Posterior cingulate gyrus (tissue), 11 donors: Measurements from ENCODE around the gene ANKHD1.
A peak's percentile ranks its signal among the peaks of the same experiment; 100 is the strongest.

ENCODE experiments used
- DNase-seq, 10 donors: peaks; one replicate each; pipeline versions ENCODE4 v3.0.0 to v3.0.0-alpha.2; 2020 to 2021; ENCODE audit warnings: mixed read lengths in 3 of 10
- intact Hi-C: fragments of 100-400 bp; cut with DNase I; formaldehyde crosslinking; loops from one replicate; pipeline ENCODE4 v1.15.1; 2023

ANKHD1 gene

GRCh38 chr5:140513124-140513523 is 111.5 kb downstream of the ANKHD1 start:
- no peak for DNase-seq
- intact Hi-C loops, result no loop called here

DNA sequence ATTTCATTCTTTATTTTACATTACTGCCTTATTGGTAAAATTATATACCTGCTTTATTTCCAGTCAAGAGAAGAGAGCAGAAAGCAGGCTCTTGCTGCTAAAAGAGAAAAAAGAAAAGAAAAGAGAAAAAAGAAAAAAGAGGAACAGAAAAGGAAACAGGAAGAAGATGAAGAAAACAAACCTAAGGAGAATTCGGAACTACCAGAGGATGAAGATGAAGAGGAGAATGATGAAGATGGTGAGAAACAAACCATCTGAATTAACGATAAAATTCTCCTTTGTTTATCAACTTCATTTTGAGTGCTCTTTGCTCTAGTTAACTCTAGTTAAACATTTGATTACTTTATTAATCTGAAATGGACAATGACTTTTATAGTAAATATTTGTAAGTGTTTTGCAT is 122.4 kb downstream of the ANKHD1 start:
- intact Hi-C loops, result no loop called here
- DNase-seq, result no peak

DNA sequence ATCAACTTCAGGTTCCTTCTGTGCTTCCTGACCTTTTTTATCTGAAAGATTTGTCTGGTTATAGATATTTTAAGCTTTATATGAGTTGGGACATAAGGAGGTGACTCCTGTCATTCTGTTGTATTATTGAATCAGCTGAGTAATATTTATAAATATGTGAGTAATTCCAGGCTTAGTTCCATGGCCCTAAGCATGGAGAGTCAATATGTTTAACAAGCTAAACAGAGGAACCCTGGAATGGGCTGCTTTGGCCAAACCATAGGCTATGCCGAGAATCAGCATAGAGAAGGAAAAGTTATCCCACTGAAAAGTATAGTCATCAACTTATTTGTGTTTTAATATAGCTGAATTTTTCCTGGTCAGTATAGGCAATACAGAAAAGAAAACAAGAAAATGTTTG is 138.6 kb downstream of the ANKHD1 start:
- intact Hi-C loops, result no loop called here
- DNase-seq, result no peak

DNA sequence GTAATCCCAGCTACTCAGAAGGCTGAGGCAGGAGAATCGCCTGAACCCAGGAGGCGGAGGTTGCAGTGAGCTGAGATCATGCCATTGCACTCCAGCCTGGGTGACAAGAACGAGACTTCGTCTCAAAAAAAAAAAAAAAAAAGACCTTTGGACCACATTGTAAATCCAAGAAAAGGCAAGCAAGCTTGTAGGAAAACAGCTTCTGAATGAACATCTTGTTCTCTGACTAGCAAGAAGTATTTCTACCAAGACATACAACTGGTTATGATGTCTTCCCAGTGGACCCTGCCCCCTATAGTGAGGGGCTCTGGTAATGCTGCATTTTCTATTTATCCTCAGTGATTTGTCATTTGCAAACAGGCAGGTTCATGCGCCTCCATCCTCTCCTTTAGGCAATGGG is 141.3 kb downstream of the ANKHD1 start:
- no peak for DNase-seq
- intact Hi-C loops, result no loop called here

GRCh38 chr5:140544986-140545385 is 143.4 kb downstream of the ANKHD1 start:
- intact Hi-C loops, result loop anchor here (5.0 kb wide), 1 partner anchor 143 kb away; the partner anchor contains the start of gene ANKHD1
- no peak for DNase-seq

DNA sequence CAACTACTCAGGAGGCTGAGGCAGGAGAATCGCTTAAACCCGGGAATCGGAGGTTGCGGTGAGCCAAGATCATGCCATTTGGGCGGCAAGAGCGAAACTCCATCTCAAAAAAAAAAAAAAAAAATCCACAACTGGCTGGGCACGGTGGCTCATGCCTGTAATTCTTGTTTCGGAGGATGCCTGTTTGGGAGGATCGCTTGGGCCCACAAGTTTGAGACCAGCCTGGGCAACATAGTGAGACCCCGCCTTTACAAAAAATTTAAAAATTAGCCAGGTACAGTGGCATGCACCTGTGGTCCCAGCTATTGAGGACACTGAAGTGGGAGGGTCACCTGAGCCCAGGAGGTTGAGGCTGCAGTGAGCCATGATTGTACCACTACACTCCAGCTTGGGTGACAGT is 144.0 kb downstream of the ANKHD1 start:
- no peak for DNase-seq
- intact Hi-C loops, result loop anchor here (5.0 kb wide), 1 partner anchor 143 kb away; the partner anchor contains the start of gene ANKHD1

DNA sequence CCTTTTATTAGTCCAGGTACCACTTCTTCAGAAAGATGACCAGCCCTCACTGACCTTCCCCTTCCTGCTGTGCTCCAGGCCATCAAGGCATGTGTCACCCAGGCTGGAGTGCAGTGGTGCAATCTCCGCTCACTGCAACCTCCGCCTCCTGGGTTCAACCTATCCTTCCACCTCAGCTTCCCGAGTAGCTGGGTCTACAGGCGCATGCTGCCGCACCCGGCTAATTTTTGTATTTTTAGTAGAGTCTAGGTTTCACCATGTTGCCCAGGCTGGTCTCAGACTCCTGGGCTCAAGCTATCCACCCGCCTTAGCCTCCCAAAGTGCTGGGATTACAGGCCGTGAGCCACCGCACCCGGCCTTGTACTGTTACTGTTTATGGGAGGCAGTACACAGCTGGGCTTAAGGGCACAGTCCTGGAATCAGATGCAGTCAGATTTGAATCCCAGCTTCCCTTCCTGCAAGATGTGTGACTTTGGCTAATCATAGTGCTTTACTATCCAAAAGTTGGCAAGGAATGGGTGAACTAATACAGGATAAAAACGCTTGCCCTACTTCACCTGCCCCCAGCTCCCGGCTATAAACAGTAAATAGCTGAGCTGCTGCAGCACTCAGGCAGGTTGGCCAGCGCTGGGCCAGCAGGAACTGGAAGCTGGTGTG is 145.3 kb downstream of the ANKHD1 start:
- DNase-seq, result no peak
- intact Hi-C loops, result loop anchor here (5.0 kb wide), 1 partner anchor 145 kb away; the partner anchor contains the start of gene ANKHD1

- DNase-seq, result peak; percentile 93 to 99 (median 96)
- intact Hi-C loops, result loop anchor here (5.0 kb wide), 1 partner anchor 145 kb away; the partner anchor contains the start of gene ANKHD1
Observed at GRCh38 chr5:140547508-140548299, 146.1 kb downstream of the ANKHD1 start, which contains the start of gene EIF4EBP3. TSS of gene EIF4EBP3 (plus strand) at chr5:140547662. CDS start at chr5:140547738, 76 bp downstream.

DNA sequence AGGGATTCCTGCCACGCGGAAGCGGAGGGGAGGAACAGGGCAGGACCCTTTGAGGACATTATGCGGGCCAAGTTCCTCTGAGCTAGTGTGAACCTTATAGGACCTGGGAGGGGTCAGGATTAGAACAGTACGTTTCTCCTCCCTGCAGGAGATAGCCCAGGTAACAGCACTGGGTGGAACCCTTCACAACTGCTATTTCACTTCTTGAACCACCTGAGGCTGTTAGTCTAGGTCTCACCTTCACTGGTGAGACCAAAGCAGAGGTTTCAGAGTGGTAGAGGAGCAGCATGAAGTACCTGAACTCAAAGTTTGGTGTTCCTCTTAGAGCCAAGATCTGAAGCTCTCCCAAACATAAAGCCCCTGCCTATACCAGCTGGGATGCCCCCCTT is 146.7 kb downstream of the ANKHD1 start:
- no peak for DNase-seq
- intact Hi-C loops, result loop anchor here (5.0 kb wide), 1 partner anchor 146 kb away; the partner anchor contains the start of gene ANKHD1

GRCh38 chr5:140548791-140549190 is 147.2 kb downstream of the ANKHD1 start:
- intact Hi-C loops, result loop anchor here (5.0 kb wide), 1 partner anchor 146 kb away; the partner anchor contains the start of gene ANKHD1
- DNase-seq, result no peak

DNA sequence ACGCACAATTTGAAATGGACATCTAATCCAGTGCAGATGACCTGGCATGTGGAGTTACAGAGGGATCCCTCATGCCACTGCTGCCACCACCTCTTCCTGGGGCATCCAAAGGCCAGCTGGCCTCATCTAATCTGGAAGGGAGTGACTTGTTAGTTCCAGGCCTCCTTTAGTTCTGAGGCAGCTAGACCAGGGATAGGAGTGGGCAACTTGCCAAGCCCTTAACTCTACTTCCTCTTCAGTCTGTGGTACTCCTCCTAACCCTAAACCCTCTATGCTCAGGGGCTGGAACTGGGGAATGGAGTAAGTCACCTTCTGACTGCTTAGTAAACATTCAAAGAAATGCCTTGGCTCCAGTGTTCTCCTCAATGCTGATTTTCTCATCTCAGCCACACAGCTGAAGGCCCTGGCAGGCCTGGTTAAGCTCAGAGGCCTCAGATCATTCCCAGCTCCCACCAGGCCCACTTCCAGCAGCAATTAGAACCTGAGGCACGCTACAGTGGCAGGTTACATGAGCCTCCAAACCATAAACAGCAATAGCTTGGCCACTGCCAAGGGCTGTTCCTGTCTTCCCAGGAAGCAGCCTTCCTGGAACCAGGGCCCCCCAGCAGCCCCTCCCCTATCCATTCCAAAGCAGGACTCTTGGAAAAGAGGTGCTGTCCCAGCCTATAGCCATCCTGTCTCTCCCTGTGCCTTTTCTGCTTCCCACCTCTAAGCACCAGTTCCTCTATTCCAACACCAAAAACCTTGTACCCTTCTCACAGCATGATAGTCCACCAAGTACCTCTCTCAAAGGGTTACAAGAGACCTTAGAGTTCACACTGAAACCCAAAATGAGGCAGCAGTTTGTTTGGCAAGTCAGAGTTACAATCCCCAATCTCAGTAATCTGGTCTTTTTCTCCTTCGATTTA is 147.9 kb downstream of the ANKHD1 start:
- intact Hi-C loops, result loop anchor here (5.0 kb wide), 1 partner anchor 147 kb away; the partner anchor contains the start of gene ANKHD1
- peak in 1 of 10 donors; percentile 21 for DNase-seq

DNA sequence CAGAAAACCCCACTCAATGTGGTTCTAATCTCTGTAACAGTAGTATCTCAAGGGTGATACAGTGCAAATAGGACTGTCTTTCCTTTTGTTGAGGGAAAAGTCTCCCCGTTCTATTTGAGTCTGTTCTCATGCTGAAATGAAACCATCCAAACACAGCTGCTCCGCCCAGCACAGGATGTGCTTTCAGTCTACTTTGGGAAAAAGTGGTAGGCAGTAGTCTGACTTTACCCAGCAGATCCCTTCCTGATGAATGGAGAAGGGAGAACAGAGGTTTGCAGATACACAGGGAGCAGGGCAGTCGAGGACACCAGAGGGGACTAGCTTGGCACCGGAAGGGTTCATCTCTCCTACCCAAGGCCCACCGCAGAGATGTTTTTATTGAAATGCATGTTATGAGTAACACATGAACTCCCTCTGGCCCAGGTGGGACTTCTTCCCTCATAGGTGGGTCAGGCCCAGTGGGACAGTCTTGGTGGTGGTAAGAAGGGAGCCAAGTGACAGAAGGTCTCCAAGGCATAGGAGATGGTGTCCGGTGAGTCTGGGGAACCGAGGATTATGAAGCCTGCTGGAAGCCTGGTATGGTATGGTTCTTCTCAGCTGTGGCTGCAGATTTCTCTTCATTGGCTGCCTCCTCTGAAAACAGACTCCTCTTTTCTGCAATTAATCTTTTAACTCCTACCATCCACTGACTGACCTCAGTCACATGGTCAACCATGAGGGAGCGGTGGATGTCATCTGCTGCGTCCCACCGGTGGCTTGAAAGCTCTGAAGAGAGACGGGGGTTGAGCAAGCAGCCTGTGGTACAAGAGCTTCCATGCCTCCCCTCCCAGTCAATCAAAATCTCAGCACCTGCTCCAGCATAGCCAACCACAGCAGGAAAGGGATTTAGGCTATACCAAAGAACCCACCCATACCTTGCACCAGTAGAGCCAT is 148.8 kb downstream of the ANKHD1 start:
- peak in 3 of 10 donors; percentile 17 to 78 (median 48) for DNase-seq
- intact Hi-C loops, result no loop called here

- intact Hi-C loops, result no loop called here
- DNase-seq, result no peak
Observed at GRCh38 chr5:140551872-140552271, 150.2 kb downstream of the ANKHD1 start.

DNA sequence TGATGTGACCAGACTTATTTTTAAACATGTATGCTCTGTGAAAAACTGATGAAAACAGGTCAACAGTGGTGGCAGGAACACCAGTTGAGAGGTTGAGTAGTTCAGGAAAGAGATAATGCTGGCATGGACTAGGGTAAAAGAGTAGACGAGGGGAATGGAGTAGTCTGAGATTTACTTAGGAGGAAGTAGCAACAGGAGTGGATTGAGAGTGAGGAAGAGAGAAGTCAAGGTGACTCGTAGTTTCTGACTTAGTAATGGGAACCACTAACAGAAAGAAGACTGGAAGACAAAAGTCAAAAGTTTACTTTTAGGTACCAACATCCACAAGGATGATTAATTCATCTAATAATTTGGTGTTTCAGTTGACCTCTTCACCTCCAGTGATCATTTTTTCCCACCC is 152.0 kb downstream of the ANKHD1 start:
- no peak for DNase-seq
- intact Hi-C loops, result no loop called here

GRCh38 chr5:140554454-140554853 is 152.8 kb downstream of the ANKHD1 start:
- intact Hi-C loops, result no loop called here
- no peak for DNase-seq

DNA sequence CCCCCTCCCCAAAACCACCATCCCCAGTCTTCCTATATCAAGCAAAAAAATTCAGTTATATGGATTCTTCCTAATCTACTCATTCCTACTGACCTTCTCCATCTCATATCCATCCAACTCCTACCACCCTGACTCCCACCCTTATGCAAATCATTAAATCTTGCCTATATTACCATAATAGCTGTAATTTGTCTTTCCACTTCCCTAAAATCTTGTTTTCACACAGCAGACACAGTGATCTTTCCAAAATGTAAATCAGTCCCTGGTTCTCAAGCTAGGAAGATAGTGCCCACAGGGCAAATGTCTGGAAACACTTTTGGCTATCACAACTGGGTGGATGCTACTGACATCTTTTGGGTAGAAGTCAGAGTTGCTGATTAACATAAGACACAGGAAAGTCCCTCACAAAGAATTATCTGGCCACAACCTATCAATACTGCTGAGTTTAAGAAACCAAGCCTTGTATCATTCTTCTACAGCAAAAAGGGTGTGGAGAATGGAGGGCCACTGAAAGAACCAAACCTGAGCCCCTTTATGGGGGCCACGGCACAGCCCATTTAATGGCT is 154.2 kb downstream of the ANKHD1 start:
- DNase-seq, result no peak
- intact Hi-C loops, result no loop called here

- intact Hi-C loops, result no loop called here
Observed at GRCh38 chr5:140556438-140556837, 154.8 kb downstream of the ANKHD1 start.

GRCh38 chr5:140557136-140557805 is 155.6 kb downstream of the ANKHD1 start, which contains the start of gene SRA1:
TSS of gene SRA1 (minus strand) at chr5:140557473. CDS start at chr5:140557452, 21 bp downstream.
- peak; percentile 93 to 99 (median 96) for DNase-seq
- intact Hi-C loops, result no loop called here

More at GRCh38 chr5:140556438-140556837, 154.8 kb downstream of the ANKHD1 start:
- no peak for DNase-seq
